Stimulated activated CD8-positive, alpha-beta memory T cell treated with anti-CD3 and anti-CD28 coated beads, Interleukin-2, amount 100 ng/mL, for 48 hours (primary cell): Measurements from ENCODE around the gene INTS14.
"Not testable (repeated sequence)": the region's sequence is repeated elsewhere in the genome, so short reads cannot be mapped to it uniquely, and the experiment has no call there.

Experiments used
- DNase-seq, 2 donors: peaks; one replicate each; pipeline ENCODE4 v3.0.0-alpha.2; 2020; ENCODE audit warnings: low read depth in 2 of 2

The INTS14 gene

GRCh38 chr15:65578904-65579728 lies 31.8 kb downstream of the INTS14 start:
- DNase-seq = no peak

GRCh38 chr15:65577129-65577996 lies 33.6 kb downstream of the INTS14 start:
- no peak for DNase-seq

GRCh38 chr15:65576664-65577063 lies 34.3 kb downstream of the INTS14 start:
- DNase-seq = no peak

GRCh38 chr15:65571971-65572370 lies 39.0 kb downstream of the INTS14 start:
- DNase-seq = no peak

GRCh38 chr15:65569728-65570127 lies 41.2 kb downstream of the INTS14 start:
- no peak for DNase-seq

DNA sequence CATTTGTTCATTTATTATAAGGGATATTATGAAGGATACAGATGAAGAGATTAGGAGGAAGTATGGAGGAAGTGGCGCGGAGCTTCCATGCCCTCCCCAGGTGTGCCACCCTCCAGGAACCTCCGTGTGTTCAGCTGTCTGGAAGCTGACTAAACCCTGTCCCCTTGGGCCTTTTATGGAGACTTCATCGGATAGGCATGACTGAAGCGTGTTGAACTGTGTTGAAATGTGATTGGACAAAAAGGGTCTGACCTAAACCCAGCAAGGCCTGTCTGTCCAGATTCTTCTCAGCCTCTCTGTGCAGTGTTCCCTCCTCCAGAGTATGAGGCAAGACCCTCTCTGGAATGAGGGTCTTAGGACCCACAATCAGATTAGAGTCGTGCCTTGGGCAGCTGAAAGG lies 49.0 kb downstream of the INTS14 start:
- DNase-seq = no peak

- no peak for DNase-seq
These were observed 51.0 kb downstream of the INTS14 start for GRCh38 chr15:65559941-65560340.

GRCh38 chr15:65558997-65559760 lies 51.8 kb downstream of the INTS14 start:
- DNase-seq = no peak

DNA sequence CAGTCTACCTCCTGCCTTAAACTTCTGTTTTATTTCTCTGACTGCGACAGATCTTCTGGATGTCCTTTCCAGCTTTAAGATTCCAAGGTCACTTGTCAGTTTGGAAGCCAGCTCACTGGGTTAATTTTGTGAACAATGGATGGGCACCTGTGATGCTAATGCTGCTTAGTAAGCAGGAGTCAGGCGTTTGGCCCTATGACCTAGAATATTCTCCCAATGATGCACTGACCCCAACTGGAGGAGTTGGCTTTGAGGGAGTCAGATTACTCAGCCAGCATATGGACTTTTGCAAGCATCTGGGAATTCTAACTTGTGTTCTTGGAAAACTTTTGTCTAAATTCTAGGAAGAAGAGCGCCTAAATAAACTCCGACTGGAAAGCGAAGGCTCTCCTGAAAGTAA lies 52.6 kb downstream of the INTS14 start:
- DNase-seq = no peak

GRCh38 chr15:65556622-65557021 lies 54.3 kb downstream of the INTS14 start:
- no peak for DNase-seq

DNA sequence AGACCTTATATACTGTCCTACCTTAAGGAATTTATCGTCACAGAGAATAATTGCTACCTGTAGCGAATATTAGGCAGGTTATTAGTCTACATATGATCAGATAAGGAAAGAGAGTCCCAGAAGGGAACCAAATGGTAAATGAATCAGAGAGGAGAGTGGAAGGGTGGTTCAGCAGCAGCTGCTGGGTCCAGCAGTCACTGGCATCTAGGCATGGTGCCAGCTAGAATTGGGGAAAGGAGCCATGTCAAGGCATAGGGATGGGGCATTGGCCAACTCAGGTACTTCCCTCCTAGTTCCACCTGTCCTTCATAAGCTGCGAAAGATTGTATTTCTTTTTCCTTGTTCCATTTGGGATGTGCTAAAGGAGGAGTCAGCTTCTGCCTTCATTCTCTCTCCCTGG lies 57.2 kb downstream of the INTS14 start:
- no peak for DNase-seq

GRCh38 chr15:65552851-65553250 lies 58.1 kb downstream of the INTS14 start:
- DNase-seq = not testable (repeated sequence)

DNA sequence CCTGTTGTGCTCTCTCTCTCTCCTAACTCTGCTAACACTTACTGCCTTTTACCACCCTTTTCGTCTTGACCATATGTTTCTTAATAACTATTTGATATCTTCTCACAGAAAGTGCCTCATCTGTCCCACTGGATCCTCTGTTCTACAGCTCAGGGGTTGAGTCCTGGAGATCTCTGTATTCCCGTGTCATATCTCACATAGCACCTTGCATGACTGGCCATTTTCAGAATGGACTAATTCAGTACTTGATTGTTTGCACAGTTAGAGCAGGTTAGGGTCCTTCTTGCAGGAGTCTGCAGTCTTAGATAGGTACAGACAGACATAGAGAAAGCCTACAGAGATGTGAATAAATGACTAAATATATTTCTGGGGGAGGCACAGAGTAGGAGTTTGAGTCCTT lies 59.7 kb downstream of the INTS14 start:
- DNase-seq = no peak

DNA sequence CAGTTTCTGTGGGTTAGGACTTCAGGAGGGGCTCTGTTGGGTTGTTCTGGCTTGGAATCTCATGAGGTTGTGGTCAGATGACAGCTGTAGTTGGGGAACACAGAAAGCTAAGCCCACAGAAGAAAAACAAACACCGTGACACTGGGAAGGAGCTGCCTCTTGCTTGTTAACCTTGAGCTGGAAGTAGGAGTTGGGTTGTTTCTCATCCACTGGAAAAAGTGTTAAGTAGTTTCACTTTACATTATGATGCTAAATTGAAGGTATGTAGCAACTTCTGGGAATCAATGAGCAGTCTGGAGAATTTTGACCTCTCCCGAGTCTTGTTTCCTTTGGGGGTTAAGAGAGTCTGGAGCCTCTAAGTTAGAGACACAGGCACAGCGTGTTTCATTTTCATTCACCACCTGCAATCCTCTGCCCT lies 60.2 kb downstream of the INTS14 start:
- no peak for DNase-seq

DNA sequence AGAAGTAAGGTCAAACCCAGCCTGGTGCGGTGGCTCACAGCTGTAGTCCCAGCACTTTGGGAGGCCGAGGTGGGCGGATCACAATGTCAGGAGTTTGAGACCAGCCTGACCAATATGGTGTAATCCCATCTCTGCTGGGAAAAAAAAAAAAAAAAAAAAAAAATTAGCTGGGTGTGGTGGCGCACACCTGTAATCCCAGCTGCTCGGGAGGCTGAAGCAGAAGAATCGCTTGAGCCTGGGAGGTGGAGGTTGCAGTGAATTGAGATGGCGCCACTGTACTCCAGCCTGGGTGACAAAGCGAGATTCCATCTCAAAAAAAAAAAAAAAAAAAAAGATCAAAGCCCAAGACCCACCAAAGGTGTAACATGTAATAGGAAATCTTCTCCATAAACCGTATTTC lies 61.6 kb downstream of the INTS14 start:
- DNase-seq = not testable (repeated sequence)

DNA sequence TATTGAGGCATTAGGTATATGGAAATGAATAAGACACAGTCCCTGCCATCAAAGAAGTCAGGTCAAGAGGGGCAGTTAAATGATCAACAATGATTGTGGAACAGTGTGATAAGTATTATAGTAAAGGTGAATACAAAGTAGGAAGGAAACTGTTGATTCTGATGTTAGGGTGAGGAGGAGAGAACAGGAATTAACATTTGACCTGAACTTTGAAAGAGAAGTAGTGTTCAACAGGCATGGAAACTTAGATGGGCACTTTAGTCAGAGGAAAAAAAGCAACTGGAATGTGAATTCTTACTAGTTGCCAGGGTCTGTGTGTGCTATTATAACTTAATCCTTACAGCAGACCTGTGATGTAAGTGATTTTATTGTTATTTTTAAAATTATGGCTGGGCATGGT lies 63.1 kb downstream of the INTS14 start:
- DNase-seq = no peak

GRCh38 chr15:65541231-65541820 lies 69.6 kb downstream of the INTS14 start:
- DNase-seq = no peak

GRCh38 chr15:65540314-65540713 lies 70.6 kb downstream of the INTS14 start:
- DNase-seq = no peak

DNA sequence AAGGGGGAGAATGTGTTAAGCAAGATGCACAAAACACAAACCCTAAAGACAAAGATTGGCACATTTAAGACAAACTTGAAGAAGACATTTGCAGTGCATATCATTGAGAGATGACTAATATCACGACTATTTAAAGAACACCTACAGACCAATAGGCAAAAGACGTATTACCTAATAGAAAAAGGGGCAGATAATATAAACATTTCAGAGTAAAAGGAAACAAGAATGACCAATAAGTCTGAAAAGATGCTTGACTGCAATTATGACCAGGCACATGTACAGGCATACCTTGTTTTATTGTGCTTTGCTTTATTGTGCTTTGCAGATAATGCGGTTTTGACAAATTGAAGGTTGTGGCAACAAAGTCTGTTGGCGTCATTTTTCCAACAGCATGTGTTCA lies 75.7 kb downstream of the INTS14 start:
- DNase-seq = no peak

GRCh38 chr15:65533057-65533756 lies 77.7 kb downstream of the INTS14 start:
- no peak for DNase-seq

DNA sequence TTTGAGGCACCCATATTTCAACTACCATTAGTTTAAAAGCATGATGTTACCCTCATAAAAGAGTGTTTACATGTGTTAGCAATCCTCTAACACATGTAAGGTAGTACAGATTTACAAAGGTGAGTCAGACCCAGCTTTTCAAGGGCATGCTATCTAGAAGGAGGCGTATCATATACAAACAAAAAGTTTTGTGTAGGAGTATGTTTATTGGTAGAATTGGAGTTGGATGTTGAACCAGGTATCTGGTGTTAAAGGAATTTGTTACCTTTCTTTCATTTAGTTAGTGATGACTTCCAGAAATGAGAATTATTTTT lies 78.2 kb downstream of the INTS14 start:
- no peak for DNase-seq
